ENCODE results near the gene SLC4A4.

- TF ChIP-seq CTCF (IDR thresholded peaks at IDR 0.05) (no peak), POLR2A (IDR thresholded peaks at IDR 0.05) (no peak)
Measured at GRCh38 chr4:71549516-71550160, 210.8 kb downstream of the SLC4A4 start.

Data from Peyer's patch (tissue), 4 donors.